ENCODE measurements around the gene MAPKAP1. TPM values are rescaled to one million over a fixed set of nuclear protein-coding genes. Genes with fewer than 3 reads are reported as not detected.

Gene MAPKAP1
- total and polyA plus RNA-seq, 2 of the 13 experiments (the other 11 are each of a cell fraction or from before 2014, with no cell fraction given), result 45.0 to 64.3 TPM

DNA sequence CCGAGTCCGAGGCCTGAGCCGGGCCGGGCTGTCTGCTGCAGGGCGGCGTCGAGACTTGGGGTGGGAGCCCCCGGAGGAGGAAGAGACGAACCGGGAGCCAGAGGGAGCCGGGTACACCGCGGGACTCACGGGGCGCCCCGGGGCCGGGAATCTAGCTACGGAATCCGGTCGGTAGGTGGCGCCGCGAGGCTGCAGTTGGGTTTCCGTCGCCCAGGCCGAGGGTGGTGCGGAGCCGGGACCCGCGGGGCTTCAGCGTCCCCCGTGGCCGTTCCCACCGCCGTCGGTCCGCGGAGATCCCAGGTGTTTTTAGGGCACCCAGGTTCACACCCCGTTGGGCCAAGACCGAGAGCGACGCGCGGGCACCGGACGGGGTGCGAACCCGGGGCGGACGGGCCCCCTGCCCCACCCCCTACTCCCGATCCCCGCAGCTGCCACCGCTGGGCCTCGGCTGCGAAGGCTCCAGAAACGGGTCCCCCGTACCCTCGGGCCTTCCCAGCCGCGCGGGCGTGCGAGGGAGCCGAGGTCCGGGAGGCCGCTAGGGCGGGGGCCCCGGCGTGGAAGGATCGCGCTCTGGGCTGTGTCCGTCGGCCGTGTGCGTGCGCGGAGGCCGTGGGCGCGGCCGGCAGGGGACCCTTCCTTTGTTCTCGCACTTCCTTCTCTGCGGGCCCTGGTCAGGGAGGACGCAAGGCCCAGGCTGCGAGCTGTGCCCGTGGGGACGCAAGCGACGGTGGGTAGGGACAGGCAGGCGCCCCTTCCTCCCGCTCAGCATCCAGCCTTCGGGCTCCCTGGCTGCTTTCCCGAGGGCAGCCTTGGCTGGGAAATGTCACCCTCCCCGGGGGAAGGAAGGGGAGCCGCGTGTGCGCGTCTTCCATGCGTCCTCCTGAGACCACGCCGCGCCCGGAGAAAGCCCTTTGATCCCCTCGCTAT, 298.8 kb downstream of the MAPKAP1 start (continued):
- TF ChIP-seq, protein P1, sequence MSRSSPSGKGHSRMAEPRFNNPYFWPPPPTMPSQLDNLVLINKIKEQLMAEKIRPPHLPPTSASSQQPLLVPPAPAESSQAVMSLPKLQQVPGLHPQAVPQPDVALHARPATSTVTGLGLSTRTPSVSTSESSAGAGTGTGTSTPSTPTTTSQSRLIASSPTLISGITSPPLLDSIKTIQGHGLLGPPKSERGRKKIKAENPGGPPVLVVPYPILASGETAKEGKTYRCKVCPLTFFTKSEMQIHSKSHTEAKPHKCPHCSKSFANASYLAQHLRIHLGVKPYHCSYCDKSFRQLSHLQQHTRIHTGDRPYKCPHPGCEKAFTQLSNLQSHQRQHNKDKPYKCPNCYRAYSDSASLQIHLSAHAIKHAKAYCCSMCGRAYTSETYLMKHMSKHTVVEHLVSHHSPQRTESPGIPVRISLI (CRISPR knock-in tag; IDR thresholded peaks at IDR 0.05; ENCODE audit: borderline replicate concordance), result no peak
- TF ChIP-seq SP140L (CRISPR knock-in tag; IDR thresholded peaks at IDR 0.05; ENCODE audit: borderline replicate concordance) (no peak), U2AF2 (IDR thresholded peaks at IDR 0.05; ENCODE audit: low read depth, low read length) (no peak), SETDB1 (CRISPR knock-in tag; IDR thresholded peaks at IDR 0.05; ENCODE audit: borderline replicate concordance) (no peak), NFYC (CRISPR knock-in tag; IDR thresholded peaks at IDR 0.05) (no peak), ZNF772 (CRISPR knock-in tag; IDR thresholded peaks at IDR 0.05) (peak; percentile 62; the same call in 1 of the 2 replicates), ASH2L (IDR thresholded peaks at IDR 0.05; ENCODE audit: insufficient read length, low read depth, low read length) (no peak), AKAP8 (CRISPR knock-in tag; IDR thresholded peaks at IDR 0.05) (no peak), KLF9 (CRISPR knock-in tag; IDR thresholded peaks at IDR 0.05; ENCODE audit: low read depth) (no peak), POLR2AphosphoS2 (IDR thresholded peaks at IDR 0.05; ENCODE audit: low read depth, low read length) (no peak), MEIS2 (CRISPR knock-in tag; IDR thresholded peaks at IDR 0.05) (no peak; the same call in 1 of the 2 replicates), ZSCAN25 (CRISPR knock-in tag; IDR thresholded peaks at IDR 0.05) (no peak), SAFB2 (CRISPR knock-in tag; IDR thresholded peaks at IDR 0.05; ENCODE audit: borderline replicate concordance, low read depth) (no peak), MTA3 (CRISPR knock-in tag; IDR thresholded peaks at IDR 0.05) (no peak), MBNL3 (CRISPR knock-in tag; conservative IDR thresholded peaks at IDR 0.05) (no peak)
- TF ChIP-seq, protein P2, sequence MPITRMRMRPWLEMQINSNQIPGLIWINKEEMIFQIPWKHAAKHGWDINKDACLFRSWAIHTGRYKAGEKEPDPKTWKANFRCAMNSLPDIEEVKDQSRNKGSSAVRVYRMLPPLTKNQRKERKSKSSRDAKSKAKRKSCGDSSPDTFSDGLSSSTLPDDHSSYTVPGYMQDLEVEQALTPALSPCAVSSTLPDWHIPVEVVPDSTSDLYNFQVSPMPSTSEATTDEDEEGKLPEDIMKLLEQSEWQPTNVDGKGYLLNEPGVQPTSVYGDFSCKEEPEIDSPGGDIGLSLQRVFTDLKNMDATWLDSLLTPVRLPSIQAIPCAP (CRISPR knock-in tag; IDR thresholded peaks at IDR 0.05; ENCODE audit: low read depth), result no peak
- TF ChIP-seq, protein P3, sequence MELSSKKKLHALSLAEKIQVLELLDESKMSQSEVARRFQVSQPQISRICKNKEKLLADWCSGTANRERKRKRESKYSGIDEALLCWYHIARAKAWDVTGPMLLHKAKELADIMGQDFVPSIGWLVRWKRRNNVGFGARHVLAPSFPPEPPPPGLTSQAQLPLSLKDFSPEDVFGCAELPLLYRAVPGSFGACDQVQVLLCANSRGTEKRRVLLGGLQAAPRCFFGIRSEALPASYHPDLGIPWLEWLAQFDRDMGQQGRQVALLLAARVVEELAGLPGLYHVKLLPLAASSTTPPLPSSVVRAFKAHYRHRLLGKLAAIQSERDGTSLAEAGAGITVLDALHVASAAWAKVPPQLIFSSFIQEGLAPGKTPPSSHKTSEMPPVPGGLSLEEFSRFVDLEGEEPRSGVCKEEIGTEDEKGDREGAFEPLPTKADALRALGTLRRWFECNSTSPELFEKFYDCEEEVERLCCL (CRISPR knock-in tag; IDR thresholded peaks at IDR 0.05; ENCODE audit: borderline replicate concordance), result no peak
- TF ChIP-seq, protein P4, sequence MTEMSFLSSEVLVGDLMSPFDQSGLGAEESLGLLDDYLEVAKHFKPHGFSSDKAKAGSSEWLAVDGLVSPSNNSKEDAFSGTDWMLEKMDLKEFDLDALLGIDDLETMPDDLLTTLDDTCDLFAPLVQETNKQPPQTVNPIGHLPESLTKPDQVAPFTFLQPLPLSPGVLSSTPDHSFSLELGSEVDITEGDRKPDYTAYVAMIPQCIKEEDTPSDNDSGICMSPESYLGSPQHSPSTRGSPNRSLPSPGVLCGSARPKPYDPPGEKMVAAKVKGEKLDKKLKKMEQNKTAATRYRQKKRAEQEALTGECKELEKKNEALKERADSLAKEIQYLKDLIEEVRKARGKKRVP (CRISPR knock-in tag; IDR thresholded peaks at IDR 0.05), result no peak
- TF ChIP-seq, protein P5, sequence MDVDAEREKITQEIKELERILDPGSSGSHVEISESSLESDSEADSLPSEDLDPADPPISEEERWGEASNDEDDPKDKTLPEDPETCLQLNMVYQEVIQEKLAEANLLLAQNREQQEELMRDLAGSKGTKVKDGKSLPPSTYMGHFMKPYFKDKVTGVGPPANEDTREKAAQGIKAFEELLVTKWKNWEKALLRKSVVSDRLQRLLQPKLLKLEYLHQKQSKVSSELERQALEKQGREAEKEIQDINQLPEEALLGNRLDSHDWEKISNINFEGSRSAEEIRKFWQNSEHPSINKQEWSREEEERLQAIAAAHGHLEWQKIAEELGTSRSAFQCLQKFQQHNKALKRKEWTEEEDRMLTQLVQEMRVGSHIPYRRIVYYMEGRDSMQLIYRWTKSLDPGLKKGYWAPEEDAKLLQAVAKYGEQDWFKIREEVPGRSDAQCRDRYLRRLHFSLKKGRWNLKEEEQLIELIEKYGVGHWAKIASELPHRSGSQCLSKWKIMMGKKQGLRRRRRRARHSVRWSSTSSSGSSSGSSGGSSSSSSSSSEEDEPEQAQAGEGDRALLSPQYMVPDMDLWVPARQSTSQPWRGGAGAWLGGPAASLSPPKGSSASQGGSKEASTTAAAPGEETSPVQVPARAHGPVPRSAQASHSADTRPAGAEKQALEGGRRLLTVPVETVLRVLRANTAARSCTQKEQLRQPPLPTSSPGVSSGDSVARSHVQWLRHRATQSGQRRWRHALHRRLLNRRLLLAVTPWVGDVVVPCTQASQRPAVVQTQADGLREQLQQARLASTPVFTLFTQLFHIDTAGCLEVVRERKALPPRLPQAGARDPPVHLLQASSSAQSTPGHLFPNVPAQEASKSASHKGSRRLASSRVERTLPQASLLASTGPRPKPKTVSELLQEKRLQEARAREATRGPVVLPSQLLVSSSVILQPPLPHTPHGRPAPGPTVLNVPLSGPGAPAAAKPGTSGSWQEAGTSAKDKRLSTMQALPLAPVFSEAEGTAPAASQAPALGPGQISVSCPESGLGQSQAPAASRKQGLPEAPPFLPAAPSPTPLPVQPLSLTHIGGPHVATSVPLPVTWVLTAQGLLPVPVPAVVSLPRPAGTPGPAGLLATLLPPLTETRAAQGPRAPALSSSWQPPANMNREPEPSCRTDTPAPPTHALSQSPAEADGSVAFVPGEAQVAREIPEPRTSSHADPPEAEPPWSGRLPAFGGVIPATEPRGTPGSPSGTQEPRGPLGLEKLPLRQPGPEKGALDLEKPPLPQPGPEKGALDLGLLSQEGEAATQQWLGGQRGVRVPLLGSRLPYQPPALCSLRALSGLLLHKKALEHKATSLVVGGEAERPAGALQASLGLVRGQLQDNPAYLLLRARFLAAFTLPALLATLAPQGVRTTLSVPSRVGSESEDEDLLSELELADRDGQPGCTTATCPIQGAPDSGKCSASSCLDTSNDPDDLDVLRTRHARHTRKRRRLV (CRISPR knock-in tag; IDR thresholded peaks at IDR 0.05), result peak; percentile 33; the same call in 1 of the 2 replicates

Data from HepG2 (cell line).